CD8-positive, alpha-beta memory T cell (primary cell): ENCODE results near the gene OR10G6. TPM values are rescaled to one million over a fixed set of nuclear protein-coding genes. Genes with fewer than 3 reads are reported as not detected.

Experiments
- CTCF ChIA-PET: fragments of 350-600 bp; sonication (Branson Sonifier 250); formaldehyde crosslinking; loops from one replicate; lab custom pipeline; 2021; ENCODE audit warnings: antibody characterized with exemption; lab: Charles Lee
- POLR2A ChIA-PET: fragments of 350-600 bp; sonication (Branson Sonifier 250); formaldehyde crosslinking; loops from one replicate; lab custom pipeline; 2021; ENCODE audit warnings: antibody characterized with exemption; lab: Charles Lee
- DNase-seq, 5 donors: peaks; one replicate each; pipeline versions ENCODE4 v3.0.0 to v3.0.0-alpha.2; 2020 to 2022; ENCODE audit warnings: mixed read lengths in 1 of 5
- H3K27ac ChIP-seq: one replicate; pipeline ENCODE4 v1.7.0; 2013; ENCODE audit warnings: low read depth, mild to moderate bottlenecking, low read length, moderate library complexity
- H3K27me3 ChIP-seq: 2 replicates; pipeline ENCODE4 v1.7.0; 2013; ENCODE audit warnings: low read length, mild to moderate bottlenecking; ENCODE audit not compliant: insufficient read depth, poor library complexity, severe bottlenecking
- H3K36me3 ChIP-seq: 2 replicates; pipeline ENCODE4 v1.7.0; 2013; ENCODE audit warnings: mild to moderate bottlenecking, low read length, moderate library complexity; ENCODE audit not compliant: insufficient read depth
- H3K4me1 ChIP-seq: 2 replicates; pipeline ENCODE4 v1.7.0; 2013; ENCODE audit warnings: mild to moderate bottlenecking, low read length, moderate library complexity; ENCODE audit not compliant: insufficient read depth
- H3K4me3 ChIP-seq: 2 replicates; pipeline ENCODE4 v1.7.0; 2013; ENCODE audit warnings: mild to moderate bottlenecking, low read length
- H3K9me3 ChIP-seq: 2 replicates; pipeline ENCODE4 v1.7.0; 2013; ENCODE audit warnings: mild to moderate bottlenecking, low read length
- H3K27ac Mint-ChIP-seq, 8 donors: one replicate each; pipeline ENCODE4 v1.8.0; 2020 to 2021; ENCODE audit warnings: mixed read lengths in 8 of 8, mild to moderate bottlenecking in 6 of 8, inconsistent platforms in 3 of 8, moderate library complexity in 3 of 8
- H3K27me3 Mint-ChIP-seq, 2 donors: one replicate each; pipeline ENCODE4 v1.8.0; 2020 to 2021; ENCODE audit warnings: mixed read lengths in 2 of 2, mild to moderate bottlenecking in 1 of 2, moderate library complexity in 1 of 2
- H3K36me3 Mint-ChIP-seq, 3 donors: one replicate each; pipeline ENCODE4 v1.8.0; 2020 to 2021; ENCODE audit warnings: mixed read lengths in 3 of 3, inconsistent platforms in 1 of 3, mild to moderate bottlenecking in 1 of 3
- H3K4me1 Mint-ChIP-seq, 3 donors: one replicate each; pipeline ENCODE4 v1.8.0; 2020 to 2021; ENCODE audit warnings: mixed read lengths in 3 of 3, inconsistent platforms in 1 of 3, mild to moderate bottlenecking in 1 of 3
- H3K4me3 Mint-ChIP-seq, 7 donors: one replicate each; pipeline ENCODE4 v1.8.0; 2020 to 2021; ENCODE audit warnings: mixed read lengths in 7 of 7, mild to moderate bottlenecking in 6 of 7, moderate library complexity in 4 of 7, inconsistent platforms in 2 of 7
- H3K9me3 Mint-ChIP-seq, 5 donors: one replicate each; pipeline ENCODE4 v1.8.0; 2020 to 2022; ENCODE audit warnings: mixed read lengths in 5 of 5, mild to moderate bottlenecking in 3 of 5, moderate library complexity in 2 of 5, inconsistent platforms in 1 of 5
- polyA plus RNA-seq: library from polyadenylated mRNA; unstranded; fragments of 300-500 nt; fragmentation: Illumina TruSeq; gene quantifications from one replicate; pipeline ENCODE4 v1.2.3, GENCODE V29; 2021
- total RNA-seq, 2 experiments: library from RNA; stranded (reverse); gene quantifications; one replicate each; pipeline ENCODE4 v1.2.3, GENCODE V29; 2021

OR10G6 gene
- total and polyA plus RNA-seq, 3 experiments from 2014 or later = not detected

DNA sequence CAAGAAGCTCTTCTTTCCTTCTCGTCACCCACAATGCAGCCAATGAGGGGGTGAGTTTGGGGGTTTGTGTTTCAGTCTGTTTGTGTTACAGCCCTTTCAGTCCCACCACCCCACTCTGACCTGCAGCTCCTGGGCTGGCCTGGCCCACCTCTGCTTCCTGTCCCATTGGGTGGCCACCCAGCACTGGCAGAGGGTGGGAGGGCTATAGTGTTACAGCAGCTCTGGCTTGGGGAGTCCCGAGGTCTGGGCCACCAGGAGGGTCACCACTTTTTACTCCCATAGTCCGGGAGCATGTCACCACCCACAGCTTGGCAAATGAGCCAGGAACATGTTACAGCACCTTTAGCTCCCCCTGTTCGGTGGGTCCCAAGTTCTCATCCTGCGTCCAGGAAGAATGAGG lies 15.7 kb downstream of the OR10G6 start:
- H3K36me3 Mint-ChIP-seq = no peaks in the 10 kb centered on the region
- Histone ChIP-seq H3K27ac (no peak overlapping the region), H3K4me1 (no peaks in the 10 kb centered on the region), H3K36me3 (no peaks in the 10 kb centered on the region), H3K9me3 (no peaks in the 10 kb centered on the region), H3K27me3 (no peaks in the 10 kb centered on the region), H3K4me3 (no peak overlapping the region)
- CTCF ChIA-PET = no interaction called here
- no peak overlapping the region for H3K4me3 Mint-ChIP-seq
- no peaks in the 10 kb centered on the region for H3K4me1 Mint-ChIP-seq
- POLR2A ChIA-PET = no interaction called here
- H3K27me3 Mint-ChIP-seq = no peaks in the 10 kb centered on the region
- H3K27ac Mint-ChIP-seq = no peak overlapping the region
- no peak for DNase-seq
- peaks cover 2 to 7% (median 5%) of the 10 kb centered on the region in 5 donors for H3K9me3 Mint-ChIP-seq

DNA sequence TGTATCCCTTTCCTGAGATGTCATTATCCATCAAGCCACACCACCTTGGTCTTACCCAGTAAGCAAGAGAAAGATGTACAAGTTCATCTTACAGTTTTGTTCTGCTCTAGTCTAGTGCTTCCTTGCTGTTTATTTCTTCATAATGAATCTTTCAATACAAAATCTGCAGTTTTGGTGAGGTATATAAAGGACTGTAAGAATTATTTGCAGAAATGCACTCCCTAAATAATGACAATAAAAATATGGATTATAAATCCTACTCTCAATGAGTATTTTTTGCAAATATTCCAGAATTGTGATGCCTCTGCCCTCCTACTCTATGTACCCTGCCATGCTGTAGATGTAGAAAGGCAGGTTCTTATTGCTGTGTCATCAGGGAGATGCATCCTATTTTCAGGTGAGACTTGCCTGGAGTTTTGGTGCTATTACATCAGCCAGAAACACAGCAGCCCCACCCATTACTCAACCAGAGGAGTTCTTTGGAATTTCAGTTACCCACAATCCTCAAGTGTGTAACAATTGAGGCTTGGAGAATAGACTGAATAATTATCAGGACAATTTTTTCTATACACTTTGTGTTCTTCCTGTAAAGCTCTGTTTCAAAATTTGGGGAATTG lies 17.1 kb downstream of the OR10G6 start, which contains the start of gene OR10S1:
OR10S1 (minus strand) TSS at position 51 of the 617 bp plus-strand sequence. CDS start 117 bp downstream, outside the sequence.
- no peak within 1 kb of the TSS for H3K27ac Mint-ChIP-seq
- DNase-seq = no peak
- no peaks in the 10 kb centered on the region for H3K27me3 ChIP-seq
- no peaks in the 10 kb centered on the region for H3K9me3 ChIP-seq
- peaks cover 0 to 7% (median 5%) of the 10 kb centered on the region in 5 donors for H3K9me3 Mint-ChIP-seq
- H3K4me3 ChIP-seq = no peak within 1 kb of the TSS
- no peaks in the 10 kb centered on the region for H3K36me3 ChIP-seq
- ChIA-PET POLR2A (no interaction called here), CTCF (no interaction called here)
- H3K27me3 Mint-ChIP-seq = no peaks in the 10 kb centered on the region
- no peak within 1 kb of the TSS for H3K4me3 Mint-ChIP-seq
- H3K36me3 Mint-ChIP-seq = no peaks in the 10 kb centered on the region
- H3K27ac ChIP-seq = no peak within 1 kb of the TSS
- no peaks in the 10 kb centered on the region for H3K4me1 ChIP-seq
- no peaks in the 10 kb centered on the region for H3K4me1 Mint-ChIP-seq

DNA sequence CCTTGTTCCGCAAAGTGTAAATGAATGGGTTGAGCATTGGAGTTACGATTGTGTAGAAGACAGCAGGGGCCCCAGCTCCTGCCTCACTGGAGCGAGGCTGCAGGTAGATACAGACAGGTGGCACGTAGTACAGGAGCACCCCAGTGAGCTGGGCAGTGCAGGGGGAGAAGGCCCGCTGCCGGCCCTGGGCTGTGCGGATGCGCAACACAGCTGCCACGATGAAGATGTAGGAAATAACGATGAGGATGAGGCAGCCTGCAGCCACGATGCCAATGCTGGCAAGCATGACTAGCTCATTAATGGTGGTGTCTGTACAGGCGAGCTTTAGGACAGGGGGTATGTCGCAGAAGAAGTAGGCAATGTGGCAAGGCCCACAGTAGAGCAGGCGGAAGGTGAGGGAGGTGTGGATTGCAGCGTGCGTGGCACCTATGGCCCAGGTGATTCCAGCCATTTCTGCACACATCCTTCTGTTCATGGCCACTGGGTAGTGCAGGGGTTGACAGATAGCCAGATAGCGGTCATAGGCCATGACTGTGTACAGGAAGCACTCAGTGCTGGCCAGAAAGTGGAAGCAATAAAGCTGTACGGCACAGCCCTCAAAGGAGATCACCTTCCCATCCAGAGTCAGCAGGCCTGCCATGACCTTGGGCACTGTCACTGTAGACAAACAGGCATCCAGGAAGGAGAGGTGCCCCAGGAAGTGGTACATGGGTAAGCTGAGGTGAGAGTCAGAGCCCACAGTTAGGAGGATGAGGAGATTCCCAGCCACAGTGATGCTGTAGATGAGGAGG lies 18.0 kb downstream of the OR10G6 start:
- Histone ChIP-seq H3K4me1 (no peaks in the 10 kb centered on the region), H3K27me3 (no peaks in the 10 kb centered on the region), H3K4me3 (no peak overlapping the region), H3K9me3 (no peaks in the 10 kb centered on the region), H3K27ac (no peak overlapping the region), H3K36me3 (no peaks in the 10 kb centered on the region)
- Mint-ChIP-seq H3K27ac (no peak overlapping the region), H3K36me3 (no peaks in the 10 kb centered on the region), H3K4me1 (no peaks in the 10 kb centered on the region), H3K27me3 (no peaks in the 10 kb centered on the region), H3K9me3 (peaks cover 0 to 7% (median 2%) of the 10 kb centered on the region in 5 donors), H3K4me3 (no peak overlapping the region)
- no peak for DNase-seq
- POLR2A ChIA-PET = no interaction called here
- CTCF ChIA-PET = no interaction called here

DNA sequence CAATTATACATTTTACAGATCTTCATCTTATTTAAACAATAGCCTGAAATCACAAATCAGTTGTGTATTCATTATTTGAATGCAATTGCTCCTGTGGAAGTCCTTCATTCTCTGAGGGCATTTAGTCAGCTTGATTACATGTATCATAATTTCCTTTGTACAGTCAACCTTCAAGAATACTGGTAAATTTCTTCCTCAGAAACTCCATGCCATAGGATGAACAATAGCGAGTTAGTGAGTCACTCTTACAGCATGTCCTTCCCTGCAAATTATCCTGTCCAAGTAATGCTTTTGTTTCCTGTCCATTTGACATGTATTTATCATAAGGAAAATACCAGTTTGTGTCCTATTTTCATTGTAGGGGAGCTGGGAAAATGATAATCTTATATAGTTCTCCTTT lies 21.1 kb downstream of the OR10G6 start:
- ChIA-PET POLR2A (no interaction called here), CTCF (no interaction called here)
- Mint-ChIP-seq H3K27ac (no peak overlapping the region), H3K9me3 (peaks cover 0 to 4% (median 3%) of the 10 kb centered on the region in 5 donors), H3K4me1 (no peaks in the 10 kb centered on the region), H3K27me3 (no peaks in the 10 kb centered on the region), H3K36me3 (no peaks in the 10 kb centered on the region), H3K4me3 (no peak overlapping the region)
- Histone ChIP-seq H3K27ac (no peak overlapping the region), H3K9me3 (no peaks in the 10 kb centered on the region), H3K36me3 (no peaks in the 10 kb centered on the region), H3K27me3 (no peaks in the 10 kb centered on the region), H3K4me1 (no peaks in the 10 kb centered on the region), H3K4me3 (no peak overlapping the region)
- no peak for DNase-seq

GRCh38 chr11:123956752-123957151 lies 38.2 kb downstream of the OR10G6 start:
- H3K4me1 Mint-ChIP-seq = no peaks in the 10 kb centered on the region

DNA sequence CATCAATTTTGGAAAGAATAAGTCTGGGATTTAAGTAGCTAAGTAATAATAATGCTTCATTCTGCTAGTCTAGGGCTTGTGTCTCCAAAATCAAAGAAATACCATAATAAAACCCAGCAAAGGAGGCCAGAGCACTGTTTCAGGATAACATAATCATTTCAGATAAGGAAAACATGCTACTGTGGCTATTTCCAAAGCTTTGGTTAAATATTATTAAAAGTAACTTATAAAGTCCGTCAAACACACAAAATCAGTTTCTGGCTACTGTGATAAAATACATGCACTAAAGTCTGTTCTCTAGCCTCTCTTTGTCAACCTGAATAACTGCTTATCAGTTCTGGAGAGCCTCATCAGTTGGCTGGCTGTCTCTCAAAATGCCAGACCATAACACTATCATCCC lies 49.8 kb downstream of the OR10G6 start:
- Histone ChIP-seq H3K4me3 (no peak overlapping the region), H3K36me3 (no peaks in the 10 kb centered on the region), H3K9me3 (no peaks in the 10 kb centered on the region), H3K27ac (no peak overlapping the region), H3K27me3 (no peaks in the 10 kb centered on the region), H3K4me1 (no peaks in the 10 kb centered on the region)
- no peak for DNase-seq
- Mint-ChIP-seq H3K4me3 (no peak overlapping the region), H3K27me3 (peaks cover 0 to 2% of the 10 kb centered on the region in 2 donors), H3K9me3 (peaks cover 0 to 2% (median 0%) of the 10 kb centered on the region in 5 donors), H3K4me1 (no peaks in the 10 kb centered on the region), H3K36me3 (no peaks in the 10 kb centered on the region), H3K27ac (no peak overlapping the region)
- POLR2A ChIA-PET = no interaction called here
- CTCF ChIA-PET = no interaction called here

More at GRCh38 chr11:123956752-123957151, 38.2 kb downstream of the OR10G6 start:
- DNase-seq = no peak
- H3K9me3 Mint-ChIP-seq = peaks cover 6 to 21% (median 11%) of the 10 kb centered on the region in 5 donors
- ChIA-PET CTCF (no interaction called here), POLR2A (no interaction called here)
- no peak overlapping the region for H3K27ac Mint-ChIP-seq
- Histone ChIP-seq H3K4me3 (no peak overlapping the region), H3K36me3 (no peaks in the 10 kb centered on the region), H3K9me3 (no peaks in the 10 kb centered on the region), H3K27ac (no peak overlapping the region), H3K27me3 (no peaks in the 10 kb centered on the region), H3K4me1 (no peaks in the 10 kb centered on the region)
- no peaks in the 10 kb centered on the region for H3K36me3 Mint-ChIP-seq
- H3K4me3 Mint-ChIP-seq = no peak overlapping the region
- peaks cover 0 to 1% of the 10 kb centered on the region in 2 donors for H3K27me3 Mint-ChIP-seq

Other genes with a start within 250 kb of the OR10G6 start
- gene OR6X1, start 240.6 kb downstream of the OR10G6 start, total RNA-seq = not detected
- gene OR6X1, start 240.6 kb downstream of the OR10G6 start, polyA plus RNA-seq = not detected
- not detected for gene OR6M1, start 188.8 kb downstream of the OR10G6 start, total RNA-seq
- not detected for gene OR6M1, start 188.8 kb downstream of the OR10G6 start, polyA plus RNA-seq
- not detected for gene TMEM225, start 109.5 kb downstream of the OR10G6 start, total RNA-seq
- gene TMEM225, start 109.5 kb downstream of the OR10G6 start, polyA plus RNA-seq = not detected
- not detected for gene OR8D4, start 93.0 kb downstream of the OR10G6 start, total RNA-seq
- not detected for gene OR8D4, start 93.0 kb downstream of the OR10G6 start, polyA plus RNA-seq
- not detected for gene OR4D5, start 55.5 kb downstream of the OR10G6 start, total RNA-seq
- gene OR4D5, start 55.5 kb downstream of the OR10G6 start, polyA plus RNA-seq = not detected
- not detected for gene OR6T1, start 51.3 kb downstream of the OR10G6 start, total RNA-seq
- gene OR6T1, start 51.3 kb downstream of the OR10G6 start, polyA plus RNA-seq = not detected
- not detected for gene OR10S1, start 17.4 kb downstream of the OR10G6 start, total RNA-seq
- not detected for gene OR10S1, start 17.4 kb downstream of the OR10G6 start, polyA plus RNA-seq
- gene OR10G4, start 17.8 kb upstream of the OR10G6 start, total RNA-seq = not detected
- not detected for gene OR10G4, start 17.8 kb upstream of the OR10G6 start, polyA plus RNA-seq
- gene OR10G9, start 27.9 kb upstream of the OR10G6 start, total RNA-seq = not detected
- not detected for gene OR10G9, start 27.9 kb upstream of the OR10G6 start, polyA plus RNA-seq
- gene OR10G8, start 31.6 kb upstream of the OR10G6 start, total RNA-seq = not detected
- not detected for gene OR10G8, start 31.6 kb upstream of the OR10G6 start, polyA plus RNA-seq
- gene OR10G7, start 46.2 kb upstream of the OR10G6 start, total RNA-seq = not detected
- not detected for gene OR10G7, start 46.2 kb upstream of the OR10G6 start, polyA plus RNA-seq
- 1 to 10 TPM; 2.9 to 3.3 TPM for gene VWA5A, start 120.3 kb upstream of the OR10G6 start, total RNA-seq
- 5.3 TPM for gene VWA5A, start 120.3 kb upstream of the OR10G6 start, polyA plus RNA-seq
- gene OR10D3, start 188.2 kb upstream of the OR10G6 start, total RNA-seq = not detected
- gene OR10D3, start 188.2 kb upstream of the OR10G6 start, polyA plus RNA-seq = not detected
- gene OR8G1, start 245.9 kb upstream of the OR10G6 start, total RNA-seq = not detected
- not detected for gene OR8G1, start 245.9 kb upstream of the OR10G6 start, polyA plus RNA-seq